ENCODE results near the gene AASDH.

DNA sequence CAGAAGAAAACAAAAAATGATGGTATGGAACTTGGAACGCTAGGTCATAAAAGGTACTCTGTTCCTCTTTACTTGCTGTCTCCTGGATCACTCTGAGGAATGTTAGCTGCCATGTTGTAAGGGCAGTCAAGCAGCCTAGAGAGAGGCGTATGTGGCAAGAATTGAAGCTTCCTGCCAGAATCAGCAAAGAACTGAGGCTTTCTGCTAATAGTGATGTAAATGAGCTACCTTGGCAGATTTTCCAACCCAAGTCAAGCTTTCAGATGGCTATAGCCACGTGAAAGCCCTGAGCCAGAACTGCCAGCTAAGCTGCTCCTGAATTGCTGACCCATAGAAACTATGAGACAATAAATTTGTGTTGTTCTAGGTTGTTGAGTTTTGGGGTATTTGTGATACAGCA lies 38.7 kb downstream of the AASDH start:
- TF ChIP-seq, protein P1, sequence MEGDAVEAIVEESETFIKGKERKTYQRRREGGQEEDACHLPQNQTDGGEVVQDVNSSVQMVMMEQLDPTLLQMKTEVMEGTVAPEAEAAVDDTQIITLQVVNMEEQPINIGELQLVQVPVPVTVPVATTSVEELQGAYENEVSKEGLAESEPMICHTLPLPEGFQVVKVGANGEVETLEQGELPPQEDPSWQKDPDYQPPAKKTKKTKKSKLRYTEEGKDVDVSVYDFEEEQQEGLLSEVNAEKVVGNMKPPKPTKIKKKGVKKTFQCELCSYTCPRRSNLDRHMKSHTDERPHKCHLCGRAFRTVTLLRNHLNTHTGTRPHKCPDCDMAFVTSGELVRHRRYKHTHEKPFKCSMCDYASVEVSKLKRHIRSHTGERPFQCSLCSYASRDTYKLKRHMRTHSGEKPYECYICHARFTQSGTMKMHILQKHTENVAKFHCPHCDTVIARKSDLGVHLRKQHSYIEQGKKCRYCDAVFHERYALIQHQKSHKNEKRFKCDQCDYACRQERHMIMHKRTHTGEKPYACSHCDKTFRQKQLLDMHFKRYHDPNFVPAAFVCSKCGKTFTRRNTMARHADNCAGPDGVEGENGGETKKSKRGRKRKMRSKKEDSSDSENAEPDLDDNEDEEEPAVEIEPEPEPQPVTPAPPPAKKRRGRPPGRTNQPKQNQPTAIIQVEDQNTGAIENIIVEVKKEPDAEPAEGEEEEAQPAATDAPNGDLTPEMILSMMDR (CRISPR knock-in tag; IDR thresholded peaks at IDR 0.05): no peak
- TF ChIP-seq, protein P2, sequence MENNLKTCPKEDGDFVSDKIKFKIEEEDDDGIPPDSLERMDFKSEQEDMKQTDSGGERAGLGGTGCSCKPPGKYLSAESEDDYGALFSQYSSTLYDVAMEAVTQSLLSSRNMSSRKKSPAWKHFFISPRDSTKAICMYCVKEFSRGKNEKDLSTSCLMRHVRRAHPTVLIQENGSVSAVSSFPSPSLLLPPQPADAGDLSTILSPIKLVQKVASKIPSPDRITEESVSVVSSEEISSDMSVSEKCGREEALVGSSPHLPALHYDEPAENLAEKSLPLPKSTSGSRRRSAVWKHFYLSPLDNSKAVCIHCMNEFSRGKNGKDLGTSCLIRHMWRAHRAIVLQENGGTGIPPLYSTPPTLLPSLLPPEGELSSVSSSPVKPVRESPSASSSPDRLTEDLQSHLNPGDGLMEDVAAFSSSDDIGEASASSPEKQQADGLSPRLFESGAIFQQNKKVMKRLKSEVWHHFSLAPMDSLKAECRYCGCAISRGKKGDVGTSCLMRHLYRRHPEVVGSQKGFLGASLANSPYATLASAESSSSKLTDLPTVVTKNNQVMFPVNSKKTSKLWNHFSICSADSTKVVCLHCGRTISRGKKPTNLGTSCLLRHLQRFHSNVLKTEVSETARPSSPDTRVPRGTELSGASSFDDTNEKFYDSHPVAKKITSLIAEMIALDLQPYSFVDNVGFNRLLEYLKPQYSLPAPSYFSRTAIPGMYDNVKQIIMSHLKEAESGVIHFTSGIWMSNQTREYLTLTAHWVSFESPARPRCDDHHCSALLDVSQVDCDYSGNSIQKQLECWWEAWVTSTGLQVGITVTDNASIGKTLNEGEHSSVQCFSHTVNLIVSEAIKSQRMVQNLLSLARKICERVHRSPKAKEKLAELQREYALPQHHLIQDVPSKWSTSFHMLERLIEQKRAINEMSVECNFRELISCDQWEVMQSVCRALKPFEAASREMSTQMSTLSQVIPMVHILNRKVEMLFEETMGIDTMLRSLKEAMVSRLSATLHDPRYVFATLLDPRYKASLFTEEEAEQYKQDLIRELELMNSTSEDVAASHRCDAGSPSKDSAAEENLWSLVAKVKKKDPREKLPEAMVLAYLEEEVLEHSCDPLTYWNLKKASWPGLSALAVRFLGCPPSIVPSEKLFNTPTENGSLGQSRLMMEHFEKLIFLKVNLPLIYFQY (CRISPR knock-in tag; IDR thresholded peaks at IDR 0.05; ENCODE audit: borderline replicate concordance): no peak
- TF ChIP-seq, protein P3, sequence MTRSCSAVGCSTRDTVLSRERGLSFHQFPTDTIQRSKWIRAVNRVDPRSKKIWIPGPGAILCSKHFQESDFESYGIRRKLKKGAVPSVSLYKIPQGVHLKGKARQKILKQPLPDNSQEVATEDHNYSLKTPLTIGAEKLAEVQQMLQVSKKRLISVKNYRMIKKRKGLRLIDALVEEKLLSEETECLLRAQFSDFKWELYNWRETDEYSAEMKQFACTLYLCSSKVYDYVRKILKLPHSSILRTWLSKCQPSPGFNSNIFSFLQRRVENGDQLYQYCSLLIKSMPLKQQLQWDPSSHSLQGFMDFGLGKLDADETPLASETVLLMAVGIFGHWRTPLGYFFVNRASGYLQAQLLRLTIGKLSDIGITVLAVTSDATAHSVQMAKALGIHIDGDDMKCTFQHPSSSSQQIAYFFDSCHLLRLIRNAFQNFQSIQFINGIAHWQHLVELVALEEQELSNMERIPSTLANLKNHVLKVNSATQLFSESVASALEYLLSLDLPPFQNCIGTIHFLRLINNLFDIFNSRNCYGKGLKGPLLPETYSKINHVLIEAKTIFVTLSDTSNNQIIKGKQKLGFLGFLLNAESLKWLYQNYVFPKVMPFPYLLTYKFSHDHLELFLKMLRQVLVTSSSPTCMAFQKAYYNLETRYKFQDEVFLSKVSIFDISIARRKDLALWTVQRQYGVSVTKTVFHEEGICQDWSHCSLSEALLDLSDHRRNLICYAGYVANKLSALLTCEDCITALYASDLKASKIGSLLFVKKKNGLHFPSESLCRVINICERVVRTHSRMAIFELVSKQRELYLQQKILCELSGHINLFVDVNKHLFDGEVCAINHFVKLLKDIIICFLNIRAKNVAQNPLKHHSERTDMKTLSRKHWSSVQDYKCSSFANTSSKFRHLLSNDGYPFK (CRISPR knock-in tag; IDR thresholded peaks at IDR 0.05; ENCODE audit: borderline replicate concordance): no peak
- TF ChIP-seq, protein P4, sequence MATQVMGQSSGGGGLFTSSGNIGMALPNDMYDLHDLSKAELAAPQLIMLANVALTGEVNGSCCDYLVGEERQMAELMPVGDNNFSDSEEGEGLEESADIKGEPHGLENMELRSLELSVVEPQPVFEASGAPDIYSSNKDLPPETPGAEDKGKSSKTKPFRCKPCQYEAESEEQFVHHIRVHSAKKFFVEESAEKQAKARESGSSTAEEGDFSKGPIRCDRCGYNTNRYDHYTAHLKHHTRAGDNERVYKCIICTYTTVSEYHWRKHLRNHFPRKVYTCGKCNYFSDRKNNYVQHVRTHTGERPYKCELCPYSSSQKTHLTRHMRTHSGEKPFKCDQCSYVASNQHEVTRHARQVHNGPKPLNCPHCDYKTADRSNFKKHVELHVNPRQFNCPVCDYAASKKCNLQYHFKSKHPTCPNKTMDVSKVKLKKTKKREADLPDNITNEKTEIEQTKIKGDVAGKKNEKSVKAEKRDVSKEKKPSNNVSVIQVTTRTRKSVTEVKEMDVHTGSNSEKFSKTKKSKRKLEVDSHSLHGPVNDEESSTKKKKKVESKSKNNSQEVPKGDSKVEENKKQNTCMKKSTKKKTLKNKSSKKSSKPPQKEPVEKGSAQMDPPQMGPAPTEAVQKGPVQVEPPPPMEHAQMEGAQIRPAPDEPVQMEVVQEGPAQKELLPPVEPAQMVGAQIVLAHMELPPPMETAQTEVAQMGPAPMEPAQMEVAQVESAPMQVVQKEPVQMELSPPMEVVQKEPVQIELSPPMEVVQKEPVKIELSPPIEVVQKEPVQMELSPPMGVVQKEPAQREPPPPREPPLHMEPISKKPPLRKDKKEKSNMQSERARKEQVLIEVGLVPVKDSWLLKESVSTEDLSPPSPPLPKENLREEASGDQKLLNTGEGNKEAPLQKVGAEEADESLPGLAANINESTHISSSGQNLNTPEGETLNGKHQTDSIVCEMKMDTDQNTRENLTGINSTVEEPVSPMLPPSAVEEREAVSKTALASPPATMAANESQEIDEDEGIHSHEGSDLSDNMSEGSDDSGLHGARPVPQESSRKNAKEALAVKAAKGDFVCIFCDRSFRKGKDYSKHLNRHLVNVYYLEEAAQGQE (IDR thresholded peaks at IDR 0.05; ENCODE audit: borderline replicate concordance in 1 of 2, low read depth in 1 of 2, low read length in 2 of 2): no peak
- TF ChIP-seq PHB2 (IDR thresholded peaks at IDR 0.05; ENCODE audit: partially characterized antibody) (no peak), NR3C1 (CRISPR knock-in tag; IDR thresholded peaks at IDR 0.05) (no peak), SNRNP70 (IDR thresholded peaks at IDR 0.05; ENCODE audit: low read depth, low read length) (no peak), POLR2A (IDR thresholded peaks at IDR 0.05; ENCODE audit: insufficient read depth in 1 of 2, low read depth in 2 of 2, low read length in 2 of 2) (no peak), CHCHD3 (CRISPR knock-in tag; IDR thresholded peaks at IDR 0.05) (no peak), SP1 (IDR thresholded peaks at IDR 0.05) (no peak), SP1 (CRISPR knock-in tag; IDR thresholded peaks at IDR 0.05) (no peak), ZNF572 (CRISPR knock-in tag; IDR thresholded peaks at IDR 0.05) (no peak)
- TF ChIP-seq, protein P5, sequence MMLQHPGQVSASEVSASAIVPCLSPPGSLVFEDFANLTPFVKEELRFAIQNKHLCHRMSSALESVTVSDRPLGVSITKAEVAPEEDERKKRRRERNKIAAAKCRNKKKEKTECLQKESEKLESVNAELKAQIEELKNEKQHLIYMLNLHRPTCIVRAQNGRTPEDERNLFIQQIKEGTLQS (CRISPR knock-in tag; IDR thresholded peaks at IDR 0.05): no peak
- TF ChIP-seq, protein P6, sequence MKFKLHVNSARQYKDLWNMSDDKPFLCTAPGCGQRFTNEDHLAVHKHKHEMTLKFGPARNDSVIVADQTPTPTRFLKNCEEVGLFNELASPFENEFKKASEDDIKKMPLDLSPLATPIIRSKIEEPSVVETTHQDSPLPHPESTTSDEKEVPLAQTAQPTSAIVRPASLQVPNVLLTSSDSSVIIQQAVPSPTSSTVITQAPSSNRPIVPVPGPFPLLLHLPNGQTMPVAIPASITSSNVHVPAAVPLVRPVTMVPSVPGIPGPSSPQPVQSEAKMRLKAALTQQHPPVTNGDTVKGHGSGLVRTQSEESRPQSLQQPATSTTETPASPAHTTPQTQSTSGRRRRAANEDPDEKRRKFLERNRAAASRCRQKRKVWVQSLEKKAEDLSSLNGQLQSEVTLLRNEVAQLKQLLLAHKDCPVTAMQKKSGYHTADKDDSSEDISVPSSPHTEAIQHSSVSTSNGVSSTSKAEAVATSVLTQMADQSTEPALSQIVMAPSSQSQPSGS (CRISPR knock-in tag; IDR thresholded peaks at IDR 0.05): no peak

Data from HepG2 (cell line).